Thyroid gland (tissue), 4 donors: ENCODE data around the gene SUDS3.

ENCODE experiments used
- POLR2A ChIP-seq, 2 donors: fragments of 450-650 bp; IDR thresholded peaks; one replicate each; pipeline ENCODE4 v1.6.1; 2017; ENCODE audit warnings: antibody characterized with exemption in 2 of 2, mild to moderate bottlenecking in 2 of 2, moderate library complexity in 1 of 2
- TF ChIP-seq, protein P1 (sequence below), 6 experiments: fragments of 200-600 bp in 3 of 6; fragments of 450-650 bp in 3 of 6; sonication (generic) in 3 of 6; IDR thresholded peaks; one replicate each; pipeline ENCODE4 v1.5.1; 2016 to 2019; ENCODE audit warnings: antibody characterized with exemption in 6 of 6, mild to moderate bottlenecking in 2 of 6, inconsistent platforms in 1 of 6, moderate library complexity in 1 of 6

DNA sequence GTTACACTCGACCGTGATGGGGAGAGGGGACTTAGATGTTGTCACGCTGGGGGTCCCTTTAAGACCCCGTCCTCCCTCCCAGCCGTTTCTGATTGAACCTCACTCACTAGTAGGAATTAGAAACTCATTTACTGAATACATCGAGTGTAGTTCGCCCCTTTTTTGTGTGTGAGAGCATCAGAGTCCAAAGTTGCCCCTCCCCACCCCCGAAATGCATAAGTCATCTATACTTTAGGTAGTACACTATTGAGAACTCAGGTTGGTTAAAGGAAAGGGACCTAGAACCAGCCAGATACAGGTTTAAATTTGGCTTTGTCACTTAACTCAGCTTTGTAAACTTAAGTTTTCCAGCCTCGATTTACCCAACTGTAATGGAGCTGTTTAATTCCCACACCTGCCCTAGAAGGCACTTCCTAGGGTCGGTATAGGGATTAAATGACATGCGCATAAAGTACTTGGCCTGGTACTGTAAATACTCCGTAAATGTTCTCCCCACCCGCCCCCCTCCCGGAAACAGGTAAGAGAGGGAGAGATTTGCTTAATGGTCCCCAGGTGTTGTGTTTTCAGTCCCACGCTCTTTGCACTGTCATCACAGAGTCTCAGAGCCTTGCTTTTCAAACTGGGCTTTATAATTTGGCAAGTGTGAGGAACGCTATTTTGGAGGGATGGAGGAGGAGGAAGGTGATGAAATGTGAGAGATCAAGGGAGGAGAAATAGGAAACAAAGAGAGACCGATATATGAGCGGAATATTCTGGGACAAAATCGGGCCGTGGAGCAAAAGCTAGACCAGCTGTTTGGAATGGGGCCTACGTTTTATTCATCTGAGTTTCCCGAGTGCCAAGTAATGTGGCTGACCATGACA, 897 bp downstream of the SUDS3 start:
- TF ChIP-seq, protein P1, sequence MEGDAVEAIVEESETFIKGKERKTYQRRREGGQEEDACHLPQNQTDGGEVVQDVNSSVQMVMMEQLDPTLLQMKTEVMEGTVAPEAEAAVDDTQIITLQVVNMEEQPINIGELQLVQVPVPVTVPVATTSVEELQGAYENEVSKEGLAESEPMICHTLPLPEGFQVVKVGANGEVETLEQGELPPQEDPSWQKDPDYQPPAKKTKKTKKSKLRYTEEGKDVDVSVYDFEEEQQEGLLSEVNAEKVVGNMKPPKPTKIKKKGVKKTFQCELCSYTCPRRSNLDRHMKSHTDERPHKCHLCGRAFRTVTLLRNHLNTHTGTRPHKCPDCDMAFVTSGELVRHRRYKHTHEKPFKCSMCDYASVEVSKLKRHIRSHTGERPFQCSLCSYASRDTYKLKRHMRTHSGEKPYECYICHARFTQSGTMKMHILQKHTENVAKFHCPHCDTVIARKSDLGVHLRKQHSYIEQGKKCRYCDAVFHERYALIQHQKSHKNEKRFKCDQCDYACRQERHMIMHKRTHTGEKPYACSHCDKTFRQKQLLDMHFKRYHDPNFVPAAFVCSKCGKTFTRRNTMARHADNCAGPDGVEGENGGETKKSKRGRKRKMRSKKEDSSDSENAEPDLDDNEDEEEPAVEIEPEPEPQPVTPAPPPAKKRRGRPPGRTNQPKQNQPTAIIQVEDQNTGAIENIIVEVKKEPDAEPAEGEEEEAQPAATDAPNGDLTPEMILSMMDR (IDR thresholded peaks at IDR 0.05), result no peak
- TF ChIP-seq POLR2A (IDR thresholded peaks at IDR 0.05), result no peak
